Measurements from ENCODE around the gene HS1BP3.

Gene HS1BP3

DNA sequence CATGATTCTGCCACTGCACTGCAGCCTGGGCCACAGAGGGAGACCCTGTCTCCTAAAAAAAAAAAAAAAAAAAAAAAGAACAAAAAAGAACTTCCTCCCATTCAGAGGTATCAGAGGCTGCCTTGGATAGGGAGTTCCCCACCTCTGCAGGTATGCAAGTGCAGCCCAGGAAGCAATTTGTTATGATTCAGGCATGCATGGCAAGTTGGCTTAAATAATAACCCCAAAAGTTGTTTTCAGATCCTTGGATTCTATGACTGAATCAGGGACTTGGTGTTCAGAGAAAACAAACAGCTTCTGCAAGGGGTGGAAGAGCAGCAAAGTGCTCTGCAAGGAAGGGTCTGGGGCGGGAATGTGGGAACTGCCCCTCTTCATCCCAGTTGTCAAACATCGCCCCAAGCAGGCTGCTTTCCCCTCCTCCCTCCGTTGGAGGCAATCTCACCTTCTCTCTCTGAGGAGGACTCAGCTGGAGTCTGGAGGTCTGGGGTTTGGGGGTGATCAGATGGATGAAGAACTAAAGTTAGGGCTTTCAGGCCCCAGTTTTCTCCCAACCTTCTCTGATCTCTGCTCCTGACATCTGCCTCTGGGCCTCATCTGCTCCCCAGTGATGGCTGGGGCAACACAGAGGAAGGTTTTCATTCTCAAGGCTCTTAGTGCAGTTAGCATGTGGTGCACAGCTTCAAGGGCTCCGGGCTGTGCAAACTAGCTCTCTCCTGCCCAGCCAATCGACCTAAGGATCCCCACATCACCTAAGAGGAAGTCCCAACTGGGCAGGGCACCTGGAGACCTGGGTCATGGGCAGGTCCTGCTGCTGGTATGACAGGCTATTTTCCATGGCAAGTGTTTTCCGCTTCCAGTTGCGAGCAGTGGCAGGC, 12.5 kb upstream of the HS1BP3 start:
- no peak for DNase-seq (ENCODE audit: low spot score)

DNA sequence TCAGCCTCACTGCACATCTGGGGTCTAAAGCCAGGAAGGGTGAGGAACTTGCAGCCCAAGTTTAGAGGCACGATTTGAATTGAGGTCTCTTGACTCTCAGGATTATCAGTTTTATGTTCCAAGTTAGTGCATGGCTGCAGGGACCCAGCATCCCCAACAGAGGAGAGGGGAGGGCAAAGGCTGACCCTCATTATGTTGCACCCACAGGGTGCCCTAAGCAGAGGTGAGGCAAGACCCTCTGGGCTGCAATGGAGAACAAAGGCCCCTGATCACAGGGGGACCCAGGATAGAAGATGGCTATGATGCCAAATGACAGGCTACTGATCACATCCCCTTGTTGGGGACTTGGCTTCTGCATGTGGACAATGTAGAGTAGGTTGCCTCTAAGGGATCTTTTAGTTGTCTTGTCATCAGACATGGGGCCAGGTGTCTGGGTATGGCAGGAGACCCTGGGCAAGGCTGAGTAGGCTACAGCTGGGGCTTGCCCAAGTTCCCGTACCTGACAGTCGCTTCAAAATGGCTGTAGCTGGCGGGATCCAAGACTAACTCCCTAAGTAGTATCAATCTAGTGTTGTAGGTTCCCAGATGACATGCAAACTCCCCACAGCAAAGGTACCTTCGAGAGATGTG, 11.5 kb upstream of the HS1BP3 start:
- no peak for DNase-seq (ENCODE audit: low spot score)

DNA sequence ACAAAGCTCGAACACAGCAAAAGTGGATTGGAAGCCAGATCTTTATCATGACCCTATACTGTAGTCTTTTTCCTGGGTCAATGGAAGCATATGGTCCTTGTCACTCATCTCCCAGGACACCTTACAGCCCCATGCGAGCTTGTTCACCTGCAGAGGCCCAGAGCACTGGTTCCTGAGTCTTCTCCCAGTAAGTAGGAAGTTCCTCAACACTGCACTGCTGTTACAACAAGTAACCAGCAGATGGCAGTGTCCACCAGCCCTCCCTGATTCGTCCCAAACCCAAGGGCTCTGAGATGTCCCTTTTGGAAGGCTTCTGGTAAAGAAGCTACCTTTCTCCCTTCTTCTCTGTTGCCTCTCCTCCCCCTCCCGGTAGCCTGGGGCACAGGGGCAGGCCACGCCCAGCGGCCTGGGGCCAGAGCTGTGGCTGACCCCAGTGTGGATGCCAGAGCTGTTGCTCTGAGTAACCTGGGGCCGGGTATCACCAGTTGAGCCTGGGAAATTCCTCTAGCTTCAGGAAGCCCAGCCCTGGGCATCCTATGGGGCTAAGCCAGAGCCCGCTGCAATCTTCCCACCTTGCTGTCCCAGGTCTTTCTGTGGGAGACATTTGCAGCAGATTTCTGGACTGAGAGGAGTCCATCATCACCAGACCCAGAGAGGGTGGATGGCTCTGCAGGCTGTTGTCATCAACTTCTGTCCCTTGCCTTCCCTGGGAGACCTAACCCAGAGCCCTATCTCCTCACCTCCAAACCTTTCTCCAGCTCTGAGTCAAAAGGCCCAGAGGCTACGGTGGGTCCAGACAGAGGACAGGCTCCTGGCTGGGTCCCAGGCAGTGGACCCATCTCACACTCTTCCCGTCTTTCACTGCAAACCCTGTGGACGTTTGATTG, 10.8 kb upstream of the HS1BP3 start:
- DNase-seq (ENCODE audit: low spot score) = peak; percentile 82

DNA sequence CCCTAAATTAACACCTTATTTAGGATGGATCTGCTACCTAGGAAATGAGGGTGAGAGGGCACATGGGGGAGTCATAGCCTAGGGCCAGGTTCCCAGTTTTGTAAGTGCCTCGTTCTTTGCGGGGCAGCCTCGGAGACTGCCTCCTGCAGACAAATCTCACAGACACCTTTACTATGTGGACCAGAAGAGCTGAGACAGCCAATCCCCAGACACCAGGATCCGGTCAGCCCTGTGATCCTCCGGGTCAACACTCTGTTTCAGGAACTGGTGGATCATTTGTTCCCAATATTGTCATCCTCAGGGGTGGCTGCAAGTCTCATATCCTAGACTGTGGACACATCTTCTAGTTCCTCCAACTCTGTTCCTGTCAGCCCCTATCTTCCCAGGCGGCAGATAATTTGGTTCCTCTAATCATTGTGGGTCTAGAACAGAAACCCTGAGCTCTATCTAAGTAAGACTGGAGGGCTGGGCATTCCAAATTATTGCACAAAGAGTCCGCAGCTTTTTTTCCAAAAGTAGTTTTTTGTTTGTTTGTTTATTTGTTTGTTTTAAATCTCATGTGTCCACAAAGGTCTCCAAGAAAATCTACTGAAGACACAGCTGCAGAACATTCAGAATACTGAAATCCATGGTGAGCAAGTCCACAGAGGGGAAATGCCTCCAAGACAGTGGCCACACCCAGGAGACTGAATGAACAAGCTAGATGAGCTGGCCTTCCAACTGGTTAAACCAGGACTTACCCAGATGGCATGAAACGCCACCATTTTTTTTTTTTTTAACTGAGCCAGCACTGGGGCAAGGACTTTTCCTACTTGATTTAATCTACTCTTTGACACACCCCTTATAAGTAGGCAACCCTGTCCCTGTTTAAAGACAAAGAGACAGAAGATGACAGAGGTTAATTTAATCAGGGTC, 9.9 kb upstream of the HS1BP3 start:
- no peak for DNase-seq (ENCODE audit: low spot score)

DNA sequence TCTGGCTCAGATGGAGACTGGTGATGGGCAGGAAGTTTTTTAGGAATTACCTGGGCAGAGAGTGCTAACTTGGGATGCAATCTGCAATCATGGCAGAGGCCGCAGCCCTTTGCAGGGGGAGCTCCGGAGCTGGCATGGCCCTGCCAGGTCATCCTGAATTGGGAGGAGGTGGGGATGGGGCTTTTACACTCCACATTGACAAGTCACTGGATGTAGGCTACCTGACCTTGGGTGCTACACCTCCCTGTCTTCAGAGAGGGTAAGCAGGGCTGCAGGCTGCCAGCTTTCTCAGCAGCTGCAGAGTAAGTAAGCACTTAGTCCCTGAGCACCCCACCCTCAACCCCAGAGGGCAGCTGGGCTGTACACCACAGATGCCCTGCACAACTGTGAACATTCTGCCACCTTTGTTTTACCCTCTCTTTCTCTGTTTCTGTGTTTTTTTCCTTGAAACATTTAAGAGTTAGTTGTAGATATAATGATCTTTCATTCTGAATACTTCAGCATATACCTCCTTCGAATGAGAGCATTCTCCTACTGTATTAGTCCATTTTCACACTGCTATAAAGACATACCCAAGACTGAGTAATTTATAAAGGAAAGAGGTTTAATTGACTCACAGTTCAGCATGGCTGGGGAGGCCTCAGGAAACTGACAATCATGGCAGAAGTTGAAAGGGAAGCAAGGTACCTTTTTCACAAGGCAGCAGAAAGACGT, 6.8 kb upstream of the HS1BP3 start:
- DNase-seq (ENCODE audit: low spot score) = no peak

DNA sequence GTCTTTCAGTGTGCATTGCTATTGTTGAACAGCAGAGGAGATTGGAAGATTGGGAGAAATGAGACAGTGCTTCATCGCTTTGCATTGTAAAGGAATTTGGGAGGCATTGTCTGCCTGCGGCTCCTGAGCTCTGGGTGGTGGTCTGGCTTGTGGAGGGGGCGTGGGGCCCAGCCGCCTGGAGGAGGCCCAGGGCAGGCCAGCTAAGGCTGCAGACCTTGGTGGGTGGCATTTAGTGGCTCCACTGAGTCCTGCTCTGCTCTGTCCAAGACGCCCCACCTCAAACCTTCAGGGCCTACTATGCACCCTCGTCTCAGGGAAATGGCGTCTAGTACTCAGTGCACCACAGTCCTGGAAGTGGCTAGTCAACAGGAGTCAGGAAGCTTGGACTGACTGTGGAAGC, 5.7 kb upstream of the HS1BP3 start:
- DNase-seq (ENCODE audit: low spot score) = no peak

DNA sequence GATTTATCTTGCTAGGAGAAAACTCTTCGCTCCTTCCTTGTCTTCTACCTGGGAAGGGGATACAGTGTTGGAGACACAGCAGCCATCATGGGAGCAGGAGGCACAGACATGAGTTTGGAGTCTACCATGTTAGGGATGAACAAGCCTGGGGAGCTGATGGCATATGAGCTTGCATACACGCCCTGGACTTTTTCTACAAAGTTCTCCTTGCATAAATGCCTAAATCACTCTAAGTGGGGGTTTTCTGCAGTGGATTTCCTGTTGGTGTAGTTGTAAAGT, 3.6 kb upstream of the HS1BP3 start:
- no peak for DNase-seq (ENCODE audit: low spot score)

DNA sequence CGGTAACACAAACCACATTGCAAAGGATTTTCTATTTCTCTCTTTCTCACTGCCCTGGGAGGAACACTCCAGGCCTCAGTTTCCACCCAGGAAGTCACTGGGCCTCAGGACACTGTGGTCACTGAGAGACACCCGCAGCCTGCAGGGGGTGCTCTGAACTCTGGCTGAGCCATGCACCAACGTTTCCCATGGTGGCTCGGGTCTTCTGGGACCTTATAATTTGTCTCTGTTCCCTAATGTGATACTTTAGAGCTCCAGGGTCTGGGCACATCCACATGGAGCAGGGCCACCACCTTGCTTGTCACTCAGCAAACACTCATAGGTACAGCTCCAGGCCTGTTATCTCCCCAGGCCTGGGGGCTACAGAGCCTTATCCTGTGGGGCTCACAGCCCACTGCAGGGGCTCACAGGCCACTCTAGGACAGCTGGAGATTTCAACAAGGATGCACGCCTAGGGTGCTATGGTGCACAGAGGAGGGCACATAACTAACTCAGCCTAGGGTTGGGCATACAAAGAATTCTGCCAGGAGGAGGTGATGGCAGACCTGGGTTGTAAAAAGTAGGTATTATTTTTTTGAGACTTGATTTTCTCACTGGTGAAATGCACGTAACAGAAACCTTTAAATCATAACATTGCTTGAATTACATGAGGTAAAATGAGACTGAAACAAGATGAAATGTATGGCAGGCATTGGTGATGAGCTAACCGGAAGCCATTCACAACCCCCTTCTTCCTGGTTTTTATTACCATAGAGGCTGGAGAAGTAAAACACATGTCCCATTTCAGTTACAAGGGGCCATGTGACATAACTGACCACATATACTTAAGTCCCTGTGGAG, 3.0 kb upstream of the HS1BP3 start:
- no peak for DNase-seq (ENCODE audit: low spot score)

DNA sequence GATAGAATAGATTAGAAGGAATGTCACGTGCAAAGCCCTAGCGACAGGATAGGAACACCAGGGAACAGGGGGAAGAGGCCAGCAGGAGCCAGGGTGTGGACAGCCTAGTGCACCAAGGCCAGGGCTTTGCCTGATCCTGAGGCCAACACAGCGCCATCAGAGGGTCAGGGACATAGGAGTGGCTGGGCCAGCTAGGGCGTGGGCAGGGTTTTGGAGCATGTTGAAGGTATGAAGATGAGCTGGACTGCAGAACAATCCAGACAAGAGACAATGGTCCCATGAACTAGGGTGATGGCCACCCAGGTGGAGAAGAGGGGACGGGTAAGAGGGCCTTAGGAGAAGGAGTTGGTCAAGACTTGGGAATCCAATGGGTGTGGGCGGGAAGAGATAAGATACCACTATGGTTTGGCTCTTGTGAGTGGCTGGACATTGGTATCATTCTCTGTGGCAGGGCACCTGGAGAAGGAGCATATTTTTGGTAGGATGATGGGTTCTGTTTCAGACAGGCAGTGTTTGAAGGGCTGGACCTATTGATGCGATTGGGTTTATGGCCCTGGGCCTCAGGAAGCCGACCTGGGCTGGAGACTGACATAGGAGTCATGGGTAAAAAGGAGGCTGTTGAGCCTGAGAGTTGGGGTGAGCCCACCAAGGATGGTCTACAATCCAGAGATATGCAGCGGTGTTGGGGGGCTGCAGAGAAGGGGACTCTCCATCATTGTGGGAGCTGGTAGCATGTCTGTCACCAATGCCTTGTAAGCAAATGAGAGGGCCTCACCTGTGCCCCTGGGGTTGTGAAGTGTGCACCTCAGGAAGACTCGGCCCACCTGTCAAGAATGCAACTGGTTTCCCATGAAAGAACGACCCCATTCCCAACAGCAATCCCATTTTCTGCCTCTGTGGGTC, 2.0 kb upstream of the HS1BP3 start:
- no peak for DNase-seq (ENCODE audit: low spot score)

DNA sequence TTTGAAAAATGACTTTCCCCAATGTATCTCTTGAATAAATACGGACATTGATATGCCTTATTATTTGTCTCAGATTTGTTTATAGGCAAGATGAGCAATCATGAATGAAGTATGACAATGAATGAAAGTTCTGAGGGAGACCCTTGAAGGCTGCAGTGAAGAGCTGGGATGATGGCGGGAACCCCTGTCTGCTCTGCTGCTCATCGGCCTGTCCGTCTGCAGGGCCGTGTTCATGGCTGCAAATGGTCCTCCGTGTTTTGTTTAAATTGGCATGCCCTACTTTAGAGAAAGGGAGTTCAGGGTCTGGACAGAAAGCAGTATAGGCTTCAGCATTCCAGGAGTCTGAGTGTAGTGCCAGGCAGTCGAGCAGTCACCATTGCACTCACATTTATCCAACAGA, 1.2 kb upstream of the HS1BP3 start:
- no peak for DNase-seq (ENCODE audit: low spot score)

DNA sequence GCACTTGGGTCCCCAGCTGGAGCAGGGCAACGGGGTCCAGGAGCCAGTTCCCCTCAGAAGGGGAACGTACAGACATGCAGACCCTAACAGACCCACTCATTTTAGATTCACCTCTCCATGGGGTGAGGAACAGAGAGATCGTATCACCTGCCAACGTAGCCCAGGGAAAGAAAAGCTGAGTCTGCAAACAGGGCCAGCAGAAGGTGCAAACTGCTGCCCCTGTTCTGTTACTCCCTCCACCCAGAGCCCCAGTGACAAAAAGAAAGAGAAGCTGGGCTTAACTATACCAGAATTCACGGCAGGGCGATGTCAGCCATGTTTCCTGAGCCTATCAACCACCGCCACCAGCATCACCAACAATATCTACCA, 817 bp upstream of the HS1BP3 start:
- no peak for DNase-seq (ENCODE audit: low spot score)

DNA sequence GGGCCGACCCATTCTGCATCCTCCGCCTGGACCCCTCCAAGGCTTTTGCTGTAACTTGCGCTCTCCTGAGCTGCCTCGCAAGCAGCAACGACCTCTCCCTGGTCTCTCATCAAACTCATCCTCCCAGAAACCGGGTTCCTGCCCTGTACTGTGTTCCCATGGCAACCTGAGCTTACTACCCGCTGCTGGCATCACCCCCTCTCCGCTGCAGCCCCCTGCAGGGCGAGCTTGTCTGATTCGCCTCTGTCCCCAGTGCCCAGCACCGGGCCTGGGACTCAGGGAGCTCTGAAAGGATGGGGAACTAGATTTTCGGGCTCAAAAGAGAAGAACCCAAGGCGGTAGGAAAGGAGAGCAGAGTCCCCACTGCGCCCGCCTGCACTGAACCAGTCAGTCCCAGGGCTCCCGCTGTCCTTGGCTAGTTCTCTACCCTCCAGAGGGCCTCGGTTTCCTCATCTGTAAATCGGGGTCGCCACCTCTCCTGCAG, 463 bp downstream of the HS1BP3 start:
- peak; percentile 50 for DNase-seq (ENCODE audit: low spot score)

DNA sequence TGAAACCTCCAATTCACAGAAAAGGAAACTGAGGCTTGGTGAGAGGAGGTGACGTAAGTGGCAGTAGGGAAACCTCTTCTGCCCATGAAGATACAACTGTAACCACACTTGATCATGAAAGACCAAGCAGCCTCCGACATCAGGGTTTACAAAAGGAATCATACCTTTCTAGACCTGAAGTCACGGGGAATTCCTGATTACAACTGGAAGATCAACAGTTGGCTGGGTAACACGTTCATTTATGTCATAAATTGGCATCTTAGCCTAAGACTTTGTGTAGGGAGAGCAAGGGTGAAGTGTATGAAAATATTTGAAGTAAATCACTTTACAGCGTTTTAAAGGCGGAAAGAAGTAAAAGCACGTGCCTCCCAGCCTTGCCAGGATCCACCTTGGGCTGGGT, 922 bp downstream of the HS1BP3 start:
- DNase-seq (ENCODE audit: low spot score) = no peak

DNA sequence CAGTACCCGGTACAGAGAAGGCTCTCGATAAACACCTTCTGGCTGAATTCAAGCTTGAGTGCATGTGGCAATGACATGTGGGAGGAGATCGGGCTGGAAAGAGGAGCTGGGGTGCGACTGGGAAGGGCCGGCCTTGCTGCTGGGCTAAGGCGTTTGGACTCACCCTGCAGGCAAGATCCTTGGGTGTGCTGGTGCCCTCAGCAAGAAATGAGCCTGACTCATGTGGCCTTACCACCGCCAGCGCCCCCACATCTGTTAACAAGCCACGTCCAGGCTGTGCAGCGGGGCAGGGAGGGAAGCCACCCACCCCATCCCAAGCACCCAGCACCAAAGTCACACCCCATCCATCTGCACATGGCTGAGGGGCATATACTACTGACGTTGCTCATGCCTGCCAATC, 1.3 kb downstream of the HS1BP3 start:
- DNase-seq (ENCODE audit: low spot score) = no peak

DNA sequence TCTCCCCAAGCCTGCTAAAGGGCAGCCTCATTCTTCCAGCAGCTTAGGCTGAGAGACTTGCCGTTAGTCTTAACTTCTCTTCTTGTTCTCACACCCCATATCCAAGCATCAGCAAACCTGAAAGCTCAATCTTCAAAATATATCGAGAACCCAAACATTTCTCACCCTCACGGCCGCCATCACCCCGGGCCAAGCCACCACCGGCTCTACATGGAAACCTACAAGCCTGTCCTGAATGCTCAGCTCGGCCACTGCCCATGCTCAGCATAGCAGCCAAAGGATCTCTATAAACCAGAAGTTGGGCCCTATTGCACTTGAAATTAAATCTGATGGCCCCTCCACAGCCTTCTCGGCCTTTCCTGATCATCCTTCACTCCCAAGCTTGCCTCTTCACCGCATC, 2.1 kb downstream of the HS1BP3 start:
- DNase-seq (ENCODE audit: low spot score) = no peak

DNA sequence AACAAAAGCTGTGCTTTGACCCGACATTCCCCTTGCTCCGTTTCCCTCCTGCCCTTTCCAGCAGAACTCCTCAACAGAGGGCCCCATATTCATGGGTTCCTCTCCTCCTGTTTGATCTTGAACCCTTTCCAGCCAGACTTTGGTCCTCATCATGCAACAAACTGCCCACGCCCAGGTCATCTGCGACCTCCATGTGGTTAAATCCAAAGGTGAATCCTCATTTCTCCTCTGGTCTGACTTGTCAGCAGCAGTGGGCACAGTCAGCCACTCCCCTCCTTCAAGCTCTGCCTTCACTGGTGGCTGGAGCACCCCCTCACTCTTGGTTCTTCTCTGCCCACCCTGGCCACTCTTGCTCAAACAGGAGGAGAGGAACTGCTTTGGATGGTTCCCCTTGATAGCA, 2.7 kb downstream of the HS1BP3 start:
- no peak for DNase-seq (ENCODE audit: low spot score)

DNA sequence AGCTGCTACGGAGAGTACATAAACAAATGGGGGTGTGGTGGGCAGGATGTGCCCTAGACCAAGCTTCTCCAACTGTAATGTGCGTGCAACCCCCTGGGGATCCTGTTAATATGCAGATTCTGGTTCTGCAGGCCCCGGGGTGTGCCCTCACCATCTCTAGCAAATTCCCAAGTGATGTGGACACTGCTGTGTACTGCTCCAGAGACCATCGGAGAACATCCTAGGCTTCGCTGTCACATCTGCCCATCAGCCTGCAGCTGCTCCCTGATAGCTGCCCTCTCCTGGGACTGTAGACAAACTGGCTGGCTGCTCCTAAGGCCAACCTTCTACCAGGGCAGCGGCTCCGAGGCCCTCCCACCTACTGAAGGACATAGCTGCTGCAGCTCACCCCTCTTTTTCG, 3.2 kb downstream of the HS1BP3 start:
- DNase-seq (ENCODE audit: low spot score) = no peak

DNA sequence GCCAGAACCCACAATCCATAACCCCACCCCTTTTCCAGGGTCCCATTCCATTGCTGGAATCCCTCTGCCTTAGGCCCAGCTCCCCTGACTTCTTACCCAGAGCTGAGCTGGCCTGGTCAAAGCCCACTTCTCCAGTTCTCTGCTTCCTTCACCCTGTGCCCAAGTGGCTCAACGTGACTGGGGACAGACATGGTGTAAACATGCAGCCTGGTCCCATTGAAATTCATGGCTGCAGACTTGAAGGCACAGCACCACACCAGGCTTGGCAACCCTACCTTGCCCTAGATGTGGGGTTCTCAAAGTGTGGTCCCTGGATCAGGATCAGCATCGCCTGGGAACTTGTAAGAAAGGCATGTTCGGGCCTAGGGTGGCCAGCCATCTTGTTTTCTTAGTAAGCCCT, 3.7 kb downstream of the HS1BP3 start:
- no peak for DNase-seq (ENCODE audit: low spot score)

DNA sequence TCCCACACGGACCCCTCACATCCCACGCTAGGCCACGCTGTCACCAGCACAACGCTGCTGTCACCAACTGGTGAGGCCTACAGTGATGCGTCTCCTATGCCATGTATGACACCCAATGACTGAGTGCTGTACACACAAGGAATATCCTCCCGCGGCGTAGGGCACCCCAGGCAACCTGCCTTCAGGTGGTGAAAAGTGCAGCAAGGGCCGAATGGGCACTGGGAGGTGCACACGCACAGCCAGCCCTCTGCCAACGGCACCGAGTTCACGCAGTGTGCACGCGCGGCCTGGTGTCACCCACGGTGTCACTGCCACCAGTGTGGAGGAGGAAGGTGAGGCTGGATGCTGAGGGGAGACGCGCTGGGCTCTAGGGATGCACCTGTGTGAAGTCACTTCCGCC, 4.5 kb downstream of the HS1BP3 start:
- no peak for DNase-seq (ENCODE audit: low spot score)

All from NAMALWA (cell line).